SK-N-SH treated with all-trans-retinoic acid at 6 μM for 48 hours (cell line): Measurements from ENCODE around the gene MUS81.

Experiments used
- BACH2 ChIP-seq: fragments of 250-450 bp; sonication (Bioruptor Pico); IDR thresholded peaks from 2 replicates; pipeline ENCODE4 v1.9.0; 2021; ENCODE audit warnings: mild to moderate bottlenecking, borderline replicate concordance
- CREB5 ChIP-seq: fragments of 250-450 bp; sonication (Bioruptor Pico); IDR thresholded peaks from 2 replicates; pipeline ENCODE4 v1.5.1; 2020; ENCODE audit warnings: low read depth, mild to moderate bottlenecking, moderate library complexity
- CSDC2 ChIP-seq: fragments of 250-450 bp; sonication (Bioruptor Pico); IDR thresholded peaks from 2 replicates; pipeline ENCODE4 v1.5.0; 2020; ENCODE audit warnings: mild to moderate bottlenecking, moderate library complexity
- CSRNP3 ChIP-seq: fragments of 250-450 bp; sonication (Bioruptor Pico); IDR thresholded peaks from 2 replicates; pipeline ENCODE4 v1.5.1; 2021; ENCODE audit warnings: mild to moderate bottlenecking, moderate library complexity
- ESRRG ChIP-seq: fragments of 250-450 bp; sonication (Bioruptor Pico); IDR thresholded peaks from 2 replicates; pipeline ENCODE4 v1.6.1; 2021; ENCODE audit warnings: mild to moderate bottlenecking
- GLIS3 ChIP-seq: fragments of 250-450 bp; sonication (Bioruptor Pico); IDR thresholded peaks from 2 replicates; pipeline ENCODE4 v1.5.0; 2020; ENCODE audit warnings: mild to moderate bottlenecking, moderate library complexity
- ISL1 ChIP-seq: fragments of 250-450 bp; sonication (Bioruptor Pico); IDR thresholded peaks from 2 replicates; pipeline ENCODE4 v2.1.2; 2022; ENCODE audit warnings: mild to moderate bottlenecking, moderate library complexity
- OSR1 ChIP-seq: fragments of 250-450 bp; sonication (Bioruptor Pico); IDR thresholded peaks from 2 replicates; pipeline ENCODE4 v1.8.0; 2022; ENCODE audit warnings: moderate library complexity, mild to moderate bottlenecking, inconsistent platforms
- PATZ1 ChIP-seq: fragments of 250-450 bp; sonication (Bioruptor Pico); IDR thresholded peaks from 2 replicates; pipeline ENCODE4 v1.8.0; 2020; ENCODE audit warnings: mild to moderate bottlenecking, moderate library complexity, borderline replicate concordance
- SNAI2 ChIP-seq: fragments of 250-450 bp; sonication (Bioruptor Pico); IDR thresholded peaks from 2 replicates; pipeline ENCODE4 v1.5.0; 2020; ENCODE audit warnings: mild to moderate bottlenecking, moderate library complexity
- TCF4 ChIP-seq: fragments of 250-450 bp; sonication (Bioruptor Pico); IDR thresholded peaks from 2 replicates; pipeline ENCODE4 v1.8.0; 2021; ENCODE audit warnings: mild to moderate bottlenecking, moderate library complexity, borderline replicate concordance
- ZFP3 ChIP-seq: fragments of 250-450 bp; sonication (Bioruptor Pico); IDR thresholded peaks from 2 replicates; pipeline ENCODE4 v1.5.0; 2020; ENCODE audit warnings: mild to moderate bottlenecking, moderate library complexity
- ZFP30 ChIP-seq: fragments of 450-650 bp; formaldehyde crosslinking; IDR thresholded peaks from 2 replicates; pipeline ENCODE4 v1.5.0; 2022; ENCODE audit warnings: mild to moderate bottlenecking, moderate library complexity
- ZNF8 ChIP-seq: fragments of 450-650 bp; formaldehyde crosslinking; IDR thresholded peaks from 2 replicates; pipeline ENCODE4 v1.5.0; 2020; ENCODE audit warnings: mild to moderate bottlenecking, moderate library complexity

- no peak for TF ChIP-seq CSRNP3 (CRISPR knock-in tag)
- no peak for TF ChIP-seq ESRRG (CRISPR knock-in tag)
- TF ChIP-seq BACH2 (CRISPR knock-in tag): no peak
- TF ChIP-seq SNAI2 (CRISPR knock-in tag): no peak
- TF ChIP-seq ZFP3 (CRISPR knock-in tag): no peak
- TF ChIP-seq GLIS3 (CRISPR knock-in tag): no peak
- no peak for TF ChIP-seq CSDC2
- no peak for TF ChIP-seq PATZ1
- no peak for TF ChIP-seq ZFP30 (CRISPR knock-in tag)
- TF ChIP-seq ZNF8: no peak
- TF ChIP-seq ISL1 (CRISPR knock-in tag): no peak
- TF ChIP-seq CREB5 (CRISPR knock-in tag): no peak
- TF ChIP-seq TCF4 (CRISPR knock-in tag): no peak
- TF ChIP-seq OSR1 (CRISPR knock-in tag): no peak
Measured at GRCh38 chr11:65853246-65853979, 6.8 kb upstream of the MUS81 start.
